SK-N-SH (cell line): ENCODE measurements around the gene TP53BP2. TPM values are rescaled to one million over a fixed set of nuclear protein-coding genes. Genes with fewer than 3 reads are reported as not detected.

Experiments
- CTCF ChIA-PET: fragments of 300-600, 350-600 bp; formaldehyde crosslinking; extraction: SDS; loops from one replicate; lab custom pipeline; 2021; lab: Yijun Ruan, JAX
- POLR2A ChIA-PET: fragments of 350-600 bp; sonication (Branson Sonifier 250); formaldehyde crosslinking; extraction: SDS; loops from one replicate; lab custom pipeline; 2020; ENCODE audit warnings: antibody characterized with exemption, inconsistent platforms; lab: Yijun Ruan, JAX
- DNase-seq: peaks from one replicate; pipeline ENCODE4 v3.0.0; 2012
- H2AFZ ChIP-seq: fragments of 200-600 bp; sonication (generic); 2 replicates; pipeline ENCODE4 v1.8.1; 2016; ENCODE audit warnings: antibody characterized with exemption, mild to moderate bottlenecking, low read depth
- H3F3A ChIP-seq: fragments of 200-600 bp; sonication (generic); replicated peaks from 2 replicates; pipeline ENCODE3; 2016; ENCODE audit warnings: antibody characterized with exemption, mild to moderate bottlenecking; ENCODE audit not compliant: insufficient read depth
- H3K27ac ChIP-seq, 2 experiments: fragments of 200-500 bp in 1 of 2; fragments of 200-600 bp in 1 of 2; sonication (Bioruptor generic) in 1 of 2; sonication (generic), shearing (Covaris generic) in 1 of 2; 2 replicates each; pipeline versions ENCODE4 v1.5.1 to v1.6.1; 2014 to 2016; ENCODE audit warnings: low read depth in 2 of 2, inconsistent platforms in 1 of 2, low read length in 1 of 2, mild to moderate bottlenecking in 1 of 2, mixed read lengths in 1 of 2
- H3K27me3 ChIP-seq: fragments of 200-600 bp; sonication (generic), shearing (Covaris generic); 2 replicates; pipeline ENCODE4 v1.6.1; 2016; ENCODE audit warnings: mixed run types; ENCODE audit not compliant: insufficient read depth
- H3K36me3 ChIP-seq, 2 experiments: fragments of 200-500 bp in 1 of 2; fragments of 200-600 bp in 1 of 2; sonication (Bioruptor generic) in 1 of 2; sonication (generic) in 1 of 2; replicated peaks in 1 of 2; 2 replicates each; pipeline versions ENCODE3 to v1.5.1; 2014 to 2016; ENCODE audit warnings: low read length in 1 of 2, mild to moderate bottlenecking in 1 of 2; ENCODE audit not compliant: insufficient read depth in 2 of 2, control insufficient read depth in 1 of 2
- H3K4me1 ChIP-seq, 2 experiments: fragments of 200-500 bp in 1 of 2; fragments of 200-600 bp in 1 of 2; sonication (Bioruptor generic) in 1 of 2; sonication (generic), shearing (Covaris generic) in 1 of 2; 2 replicates each; pipeline versions ENCODE4 v1.5.1 to v1.6.1; 2014 to 2016; ENCODE audit warnings: low read depth in 1 of 2, low read length in 1 of 2, mixed run types in 1 of 2; ENCODE audit not compliant: insufficient read depth in 2 of 2, control insufficient read depth in 1 of 2
- H3K4me2 ChIP-seq: fragments of 200-600 bp; sonication (generic), shearing (Covaris generic); 2 replicates; pipeline ENCODE4 v1.6.1; 2017; ENCODE audit warnings: mixed run types
- H3K4me3 ChIP-seq, 2 experiments: fragments of 200-500 bp in 1 of 2; fragments of 200-600 bp in 1 of 2; sonication (Bioruptor generic) in 1 of 2; sonication (generic), shearing (Covaris generic) in 1 of 2; 2 replicates each; pipeline versions ENCODE4 v1.5.1 to v1.8.1; 2014 to 2016; ENCODE audit warnings: low read depth in 2 of 2, inconsistent platforms in 1 of 2, low read length in 1 of 2, mild to moderate bottlenecking in 1 of 2, mixed read lengths in 1 of 2, moderate library complexity in 1 of 2
- H3K79me2 ChIP-seq: fragments of 200-600 bp; sonication (generic); 2 replicates; pipeline ENCODE4 v1.8.1; 2017; ENCODE audit warnings: mild to moderate bottlenecking; ENCODE audit not compliant: insufficient read depth
- H3K9ac ChIP-seq: fragments of 200-600 bp; sonication (generic); 2 replicates; pipeline ENCODE4 v1.6.1; 2017; ENCODE audit warnings: mixed run types
- H3K9me2 ChIP-seq: fragments of 200-600 bp; sonication (generic); 2 replicates; pipeline ENCODE4 v1.6.1; 2017; ENCODE audit warnings: mixed run types
- H3K9me3 ChIP-seq: fragments of 200-600 bp; sonication (generic); 2 replicates; pipeline ENCODE4 v1.6.1; 2017; ENCODE audit warnings: mixed run types, mild to moderate bottlenecking, moderate library complexity
- H4K20me1 ChIP-seq: fragments of 200-600 bp; sonication (generic); 2 replicates; pipeline ENCODE4 v1.6.1; 2017; ENCODE audit warnings: mild to moderate bottlenecking, mixed run types; ENCODE audit not compliant: insufficient read depth
- CTCF ChIP-seq: fragments of 200-600 bp; sonication (generic); IDR thresholded peaks from 2 replicates; pipeline ENCODE4 v1.6.1; 2017; ENCODE audit warnings: antibody characterized with exemption, mild to moderate bottlenecking, moderate library complexity
- RAD21 ChIP-seq: IDR thresholded peaks from 2 replicates; pipeline ENCODE4 v1.6.1; 2012; ENCODE audit warnings: mild to moderate bottlenecking, low read length
- SIN3A ChIP-seq: IDR thresholded peaks from 2 replicates; pipeline ENCODE4 v1.6.1; 2012; ENCODE audit warnings: low read depth, mild to moderate bottlenecking, low read length, moderate library complexity, borderline replicate concordance
- TAF1 ChIP-seq: IDR thresholded peaks from 2 replicates; pipeline ENCODE4 v1.6.1; 2012; ENCODE audit warnings: low read depth, mild to moderate bottlenecking, low read length, moderate library complexity, borderline replicate concordance
- USF1 ChIP-seq: IDR thresholded peaks from 2 replicates; pipeline ENCODE4 v1.4.0; 2012; ENCODE audit warnings: low read depth, borderline replicate concordance
- ZBTB33 ChIP-seq: IDR thresholded peaks from 2 replicates; pipeline ENCODE4 v1.4.0; 2012; ENCODE audit warnings: low read depth, borderline replicate concordance
- WGBS: methylation state at CpG from one replicate; pipeline ENCODE4 v1.1.6; 2017; ENCODE audit warnings: low lambda C conversion rate; 5-methylcytosine and 5-hydroxymethylcytosine counted together
- polyA plus RNA-seq, 3 experiments: library from polyadenylated mRNA; depleted of rRNA; stranded (reverse); fragments of >200 nt; gene quantifications; 2 replicates each; pipeline ENCODE4 v1.2.3, GENCODE V29; 2012

TP53BP2 gene
- polyA plus RNA-seq, 1 of the 3 experiments (the other 2 are of a cell fraction), result 11.4 TPM

- no peak overlapping the region for H3K4me3 ChIP-seq
- no peak overlapping the region for H3K27ac ChIP-seq
- H2AFZ ChIP-seq, result no peak overlapping the region
- no peaks in the 10 kb centered on the region for H3K27me3 ChIP-seq
- H3K4me1 ChIP-seq, result no peaks in the 10 kb centered on the region
- peaks cover 3% of the 10 kb centered on the region for H3F3A ChIP-seq
- no peaks in the 10 kb centered on the region for H4K20me1 ChIP-seq
- no peak overlapping the region for H3K4me2 ChIP-seq
- TF ChIP-seq RAD21, result no peak
- no peak for TF ChIP-seq CTCF
- no peak for TF ChIP-seq TAF1
- TF ChIP-seq SIN3A, result no peak
- ChIA-PET POLR2A (no interaction called here), CTCF (no interaction called here)
- no peaks in the 10 kb centered on the region for H3K79me2 ChIP-seq
- WGBS, result 97% methylated on average over 9 of the region's 9 CpGs
- H3K9me2 ChIP-seq, result no peaks in the 10 kb centered on the region
- DNase-seq, result no peak
- no peaks in the 10 kb centered on the region for H3K9me3 ChIP-seq
- H3K36me3 ChIP-seq, result peaks cover 78 to 81% of the 10 kb centered on the region in 2 experiments
- no peak overlapping the region for H3K9ac ChIP-seq
Observed at GRCh38 chr1:223755432-223755792, 90.3 kb downstream of the TP53BP2 start.

GRCh38 chr1:223754681-223755431, 90.9 kb downstream of the TP53BP2 start:
- Histone ChIP-seq H3K79me2 (peaks cover 3% of the 10 kb centered on the region; the same call in 1 of the 2 replicates), H3K9me3 (no peaks in the 10 kb centered on the region), H3K36me3 (peaks cover 78 to 84% of the 10 kb centered on the region in 2 experiments), H3K4me3 (no peak overlapping the region), H3K9me2 (no peaks in the 10 kb centered on the region), H3K27me3 (no peaks in the 10 kb centered on the region), H4K20me1 (no peaks in the 10 kb centered on the region), H3K27ac (no peak overlapping the region), H3K4me2 (no peak overlapping the region), H3K4me1 (no peaks in the 10 kb centered on the region), H2AFZ (no peak overlapping the region), H3F3A (peaks cover 3% of the 10 kb centered on the region), H3K9ac (no peak overlapping the region)
- TF ChIP-seq USF1 (no peak), ZBTB33 (no peak)
- WGBS, result 94% methylated on average over 14 of the region's 17 CpGs
- ChIA-PET CTCF (no interaction called here), POLR2A (no interaction called here)
- DNase-seq, result no peak
